ENCODE measurements around the gene STARD3. TPM values are rescaled to one million over a fixed set of nuclear protein-coding genes. Genes with fewer than 3 reads are reported as not detected.

The STARD3 gene
- total RNA-seq, 2 experiments from 2014 or later = 70.0 to 72.8 TPM

DNA sequence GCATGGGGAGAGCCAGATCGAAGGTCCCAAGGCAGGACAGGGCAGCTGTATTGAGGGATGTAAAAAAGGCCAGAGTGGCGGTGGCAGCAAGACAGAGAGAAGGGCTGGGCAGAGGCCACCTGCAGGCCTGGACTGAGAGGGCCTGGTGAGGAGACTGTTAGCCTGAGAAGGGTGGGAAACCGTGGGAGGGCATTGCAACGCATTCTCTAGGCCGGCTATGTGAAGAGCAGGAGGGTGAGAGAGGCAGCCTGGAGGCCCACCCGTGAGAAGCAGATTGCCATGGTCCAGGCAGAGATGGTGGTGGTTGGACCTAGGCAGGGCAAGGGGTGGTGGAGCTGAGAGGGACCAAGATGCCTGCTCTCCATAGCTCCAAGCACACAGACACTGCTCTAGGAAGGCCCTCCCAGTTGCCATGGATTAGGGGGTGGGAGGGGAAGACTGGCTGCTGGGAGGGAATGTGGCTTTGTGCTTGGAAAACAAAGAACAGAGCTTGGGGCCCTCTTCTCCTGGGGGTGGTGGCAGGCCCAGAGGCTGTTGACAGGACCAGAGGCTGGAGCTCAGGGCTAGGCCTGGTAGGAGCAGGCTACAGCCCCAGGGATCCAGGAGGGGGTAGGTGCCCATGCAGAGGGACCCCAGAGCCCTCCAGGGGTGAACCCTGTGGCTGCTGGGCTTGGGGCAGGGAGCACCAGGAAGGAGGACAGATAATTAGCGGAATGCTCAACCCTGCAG is 15.8 kb downstream of the STARD3 start:
- no peaks in the 10 kb centered on the region for H3K9me3 Mint-ChIP-seq
- H3K27ac Mint-ChIP-seq = peak overlapping the region; percentile 37
- no peaks in the 10 kb centered on the region for H3K27me3 Mint-ChIP-seq
- peaks cover 6% of the 10 kb centered on the region for H3K36me3 Mint-ChIP-seq (ENCODE audit: low read depth)
- H3K4me3 Mint-ChIP-seq = no peak overlapping the region
- ChIA-PET CTCF (interaction anchor here (1.0 to 6.2 kb wide), 9 partner anchors 11 to 98 kb away, joined by 3 to 61 read pairs (median 5); partner anchors contain the start of genes MIEN1 and PGAP3), POLR2A (interaction anchor here (0.6 kb wide), 1 partner anchor 16 kb away, joined by 3 read pairs; no protein-coding TSS in a partner anchor)
- H3K4me1 Mint-ChIP-seq = peaks cover 31% of the 10 kb centered on the region
- DNase-seq = no peak

DNA sequence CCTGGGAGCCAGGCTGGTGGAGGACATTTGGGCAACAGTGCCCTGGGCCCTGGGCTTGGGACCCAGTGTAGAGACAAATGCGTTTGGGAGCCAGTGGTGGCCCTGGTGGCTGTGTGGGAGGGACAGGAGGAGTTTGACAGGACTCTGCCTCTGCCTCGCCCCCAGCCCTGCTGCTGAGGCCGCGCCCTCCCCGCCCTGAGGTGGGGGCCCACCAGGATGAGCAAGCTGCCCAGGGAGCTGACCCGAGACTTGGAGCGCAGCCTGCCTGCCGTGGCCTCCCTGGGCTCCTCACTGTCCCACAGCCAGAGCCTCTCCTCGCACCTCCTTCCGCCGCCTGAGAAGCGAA is 16.3 kb downstream of the STARD3 start:
- CTCF ChIA-PET = interaction anchor here (0.8 to 6.2 kb wide), 17 partner anchors 9 to 98 kb away, joined by 3 to 61 read pairs (median 5); partner anchors contain the start of genes MIEN1, PGAP3, STARD3 and TCAP
- POLR2A ChIA-PET = no interaction called here
- no peak overlapping the region for H3K27ac Mint-ChIP-seq
- H3K36me3 Mint-ChIP-seq (ENCODE audit: low read depth) = peaks cover 8% of the 10 kb centered on the region
- peaks cover 31% of the 10 kb centered on the region for H3K4me1 Mint-ChIP-seq
- no peaks in the 10 kb centered on the region for H3K9me3 Mint-ChIP-seq
- no peak overlapping the region for H3K4me3 Mint-ChIP-seq
- DNase-seq = no peak
- H3K27me3 Mint-ChIP-seq = no peaks in the 10 kb centered on the region

DNA sequence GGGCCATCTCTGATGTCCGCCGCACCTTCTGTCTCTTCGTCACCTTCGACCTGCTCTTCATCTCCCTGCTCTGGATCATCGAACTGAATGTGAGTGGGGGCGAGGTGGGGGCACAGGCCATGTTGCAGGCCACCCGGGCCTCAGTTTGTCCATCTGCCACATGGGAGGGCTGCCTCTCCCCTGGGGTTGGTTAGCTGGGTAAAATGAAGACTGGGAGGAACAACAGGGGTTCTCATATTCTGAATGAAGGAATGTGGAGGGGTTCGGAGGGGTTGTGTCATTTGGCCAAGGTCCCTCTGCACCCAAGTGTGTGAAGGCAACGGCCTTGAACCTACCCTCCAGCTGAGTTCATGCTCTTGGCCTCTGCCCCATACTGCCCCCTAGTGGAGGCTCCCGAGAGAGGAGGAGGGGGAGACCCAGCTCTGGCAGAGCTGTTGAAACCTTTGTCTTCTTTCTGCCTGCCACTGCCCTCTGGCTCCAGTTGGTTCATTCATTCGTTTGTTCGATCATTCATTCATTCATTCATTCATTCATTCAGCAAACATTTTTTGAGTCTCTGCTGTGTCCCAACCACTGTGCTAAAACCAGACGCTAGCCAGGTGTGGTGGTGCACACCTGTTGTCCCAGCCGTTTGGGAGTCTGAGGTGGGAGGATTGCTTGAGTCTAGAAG is 16.9 kb downstream of the STARD3 start:
- ChIA-PET POLR2A (interaction anchor here (0.6 kb wide), 1 partner anchor 10 kb away, joined by 3 read pairs; no protein-coding TSS in a partner anchor), CTCF (interaction anchor here (0.8 to 6.2 kb wide), 19 partner anchors 10 to 422 kb away, joined by 3 to 61 read pairs (median 5); partner anchors contain the start of genes MIEN1, PGAP3, STARD3 and TCAP)
- Mint-ChIP-seq H3K4me3 (no peak overlapping the region), H3K27me3 (no peaks in the 10 kb centered on the region), H3K4me1 (peaks cover 30% of the 10 kb centered on the region), H3K9me3 (no peaks in the 10 kb centered on the region), H3K27ac (peak overlapping the region; percentile 46), H3K36me3 (ENCODE audit: low read depth) (peaks cover 8% of the 10 kb centered on the region)
- peak; percentile 86 for DNase-seq

DNA sequence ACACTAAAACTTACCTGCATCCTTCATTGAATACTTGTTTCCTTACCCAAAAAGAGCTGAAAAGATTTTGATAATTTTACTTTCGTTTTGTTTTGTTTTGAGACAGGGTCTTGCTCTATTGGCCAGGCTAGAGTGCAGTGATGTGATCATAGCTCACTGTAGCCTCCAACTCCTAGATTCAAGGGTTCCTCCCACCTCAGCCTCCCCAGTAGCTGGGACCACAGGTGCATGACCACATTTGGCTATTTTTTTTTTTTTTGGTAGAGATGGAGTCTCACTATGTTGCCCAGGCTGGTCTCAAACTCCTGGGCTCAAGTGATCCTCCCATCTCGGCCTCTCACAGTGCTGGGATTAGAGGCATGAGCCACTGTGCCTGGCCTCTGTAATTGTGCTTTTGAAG is 18.2 kb downstream of the STARD3 start:
- H3K27me3 Mint-ChIP-seq = no peaks in the 10 kb centered on the region
- H3K36me3 Mint-ChIP-seq (ENCODE audit: low read depth) = peaks cover 13% of the 10 kb centered on the region
- no peak overlapping the region for H3K4me3 Mint-ChIP-seq
- POLR2A ChIA-PET = interaction anchor here (0.9 kb wide), 1 partner anchor 15 kb away, joined by 3 read pairs; no protein-coding TSS in a partner anchor
- peak overlapping the region; percentile 66 for H3K27ac Mint-ChIP-seq
- H3K4me1 Mint-ChIP-seq = peaks cover 38% of the 10 kb centered on the region
- H3K9me3 Mint-ChIP-seq = no peaks in the 10 kb centered on the region
- CTCF ChIA-PET = interaction anchor here (1.0 to 6.2 kb wide), 9 partner anchors 11 to 78 kb away, joined by 3 to 61 read pairs (median 11); partner anchors contain the start of genes MIEN1, STARD3 and TCAP
- no peak for DNase-seq

DNA sequence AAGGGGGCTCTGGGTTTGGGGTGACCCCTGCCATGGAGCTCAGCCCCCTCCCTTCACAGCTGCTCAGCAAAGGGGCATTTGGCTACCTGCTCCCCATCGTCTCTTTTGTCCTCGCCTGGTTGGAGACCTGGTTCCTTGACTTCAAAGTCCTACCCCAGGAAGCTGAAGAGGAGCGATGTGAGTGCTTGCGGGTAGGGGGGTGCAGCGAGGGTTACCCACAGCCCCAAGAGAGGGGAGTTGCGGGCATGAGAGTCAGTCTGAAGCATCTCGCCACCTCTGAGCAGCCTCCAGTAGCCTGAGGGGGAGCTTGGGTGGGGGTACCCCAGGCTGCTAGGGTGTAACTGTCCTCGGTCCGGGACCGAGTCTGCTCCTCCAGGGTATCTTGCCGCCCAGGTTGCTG is 21.4 kb downstream of the STARD3 start:
- peaks cover 20% of the 10 kb centered on the region for H3K36me3 Mint-ChIP-seq (ENCODE audit: low read depth)
- POLR2A ChIA-PET = no interaction called here
- no peaks in the 10 kb centered on the region for H3K27me3 Mint-ChIP-seq
- CTCF ChIA-PET = interaction anchor here (0.9 to 2.1 kb wide), 5 partner anchors 10 to 37 kb away, joined by 3 to 6 read pairs (median 5); partner anchors contain the start of gene PNMT
- no peak overlapping the region for H3K27ac Mint-ChIP-seq
- DNase-seq = no peak
- no peaks in the 10 kb centered on the region for H3K9me3 Mint-ChIP-seq
- H3K4me3 Mint-ChIP-seq = no peak overlapping the region
- H3K4me1 Mint-ChIP-seq = peaks cover 32% of the 10 kb centered on the region

DNA sequence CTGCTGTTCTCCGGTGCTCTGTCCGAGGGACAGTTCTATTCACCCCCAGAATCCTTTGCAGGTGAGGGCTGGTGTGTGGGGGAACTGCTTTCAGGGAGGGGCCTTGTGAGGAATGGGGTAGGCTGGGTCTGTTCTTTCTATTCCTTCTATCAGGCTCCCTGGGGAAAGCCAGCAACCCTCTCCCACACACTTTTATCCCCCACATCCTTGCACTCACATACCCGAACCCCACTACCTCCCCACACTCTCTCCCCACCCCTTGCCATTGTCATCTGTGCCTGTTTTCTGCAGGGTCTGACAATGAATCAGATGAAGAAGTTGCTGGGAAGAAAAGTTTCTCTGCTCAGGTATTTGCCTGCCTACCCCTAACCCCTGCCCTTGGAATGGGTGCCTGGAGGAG is 21.8 kb downstream of the STARD3 start:
- CTCF ChIA-PET = interaction anchor here (0.9 to 2.1 kb wide), 5 partner anchors 10 to 37 kb away, joined by 3 to 6 read pairs (median 5); partner anchors contain the start of gene PNMT

DNA sequence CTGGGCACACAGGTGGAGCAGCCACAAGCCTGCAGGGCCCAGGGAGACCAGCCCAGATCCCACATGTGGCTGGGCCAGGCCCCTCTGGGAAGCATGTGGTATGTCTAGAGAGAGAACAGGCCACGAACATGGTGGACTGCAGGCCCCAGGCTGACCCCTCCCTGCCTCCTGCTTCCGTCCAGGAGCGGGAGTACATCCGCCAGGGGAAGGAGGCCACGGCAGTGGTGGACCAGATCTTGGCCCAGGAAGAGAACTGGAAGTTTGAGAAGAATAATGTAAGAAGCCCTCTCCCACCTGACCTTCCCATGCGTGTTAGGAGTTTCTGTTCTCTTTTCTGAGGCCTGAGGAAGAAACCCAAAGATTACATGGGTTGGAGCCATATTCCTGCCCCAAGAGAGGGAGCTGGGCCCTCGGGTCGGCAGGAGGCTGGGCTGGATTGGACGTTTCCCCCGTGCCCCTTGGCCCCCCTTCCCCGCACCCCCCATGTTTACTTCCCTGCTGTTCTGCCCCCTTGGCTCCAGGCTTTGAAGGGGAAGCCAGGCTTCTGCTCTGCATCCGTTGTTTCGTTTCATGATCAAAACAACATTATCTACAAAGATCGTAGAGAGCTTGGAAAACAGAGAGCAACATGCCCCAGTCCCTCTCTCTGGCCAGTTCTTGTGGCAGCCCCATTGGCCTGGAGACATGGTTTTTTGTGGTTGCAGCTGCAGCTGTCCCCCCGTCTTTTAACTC is 22.5 kb downstream of the STARD3 start:
- POLR2A ChIA-PET = no interaction called here
- Mint-ChIP-seq H3K27me3 (no peaks in the 10 kb centered on the region), H3K9me3 (no peaks in the 10 kb centered on the region), H3K4me3 (no peak overlapping the region), H3K36me3 (ENCODE audit: low read depth) (peaks cover 20% of the 10 kb centered on the region), H3K4me1 (peaks cover 25% of the 10 kb centered on the region), H3K27ac (peak overlapping the region; percentile 87)
- no peak for DNase-seq
- CTCF ChIA-PET = interaction anchor here (0.6 to 1.1 kb wide), 3 partner anchors 25 to 272 kb away, joined by 3 to 5 read pairs (median 3); no protein-coding TSS in a partner anchor

More for the DNA sequence above, 21.8 kb downstream of the STARD3 start:
- H3K9me3 Mint-ChIP-seq = no peaks in the 10 kb centered on the region
- no peak for DNase-seq
- no peaks in the 10 kb centered on the region for H3K27me3 Mint-ChIP-seq
- no peak overlapping the region for H3K4me3 Mint-ChIP-seq
- peak overlapping the region; percentile 19 for H3K27ac Mint-ChIP-seq
- peaks cover 29% of the 10 kb centered on the region for H3K4me1 Mint-ChIP-seq
- H3K36me3 Mint-ChIP-seq (ENCODE audit: low read depth) = peaks cover 20% of the 10 kb centered on the region
- POLR2A ChIA-PET = no interaction called here

DNA sequence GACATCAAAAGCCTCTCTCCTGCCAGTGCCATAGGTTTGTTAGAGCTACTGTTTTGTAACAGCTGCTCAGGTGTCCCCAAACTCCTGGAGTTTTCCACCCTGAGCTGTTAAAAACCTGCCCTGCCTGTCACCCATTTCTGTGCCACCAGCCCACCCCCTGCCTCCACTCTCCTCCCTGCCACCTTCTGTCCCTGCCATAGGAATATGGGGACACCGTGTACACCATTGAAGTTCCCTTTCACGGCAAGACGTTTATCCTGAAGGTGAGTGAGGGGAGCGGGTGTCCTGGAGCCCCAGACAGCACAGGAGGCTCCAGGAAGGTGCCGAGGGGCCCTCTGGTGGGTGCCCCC is 23.0 kb downstream of the STARD3 start:
- Mint-ChIP-seq H3K27ac (peak overlapping the region; percentile 87), H3K4me1 (peaks cover 20% of the 10 kb centered on the region), H3K4me3 (no peak overlapping the region), H3K36me3 (ENCODE audit: low read depth) (peaks cover 20% of the 10 kb centered on the region), H3K9me3 (no peaks in the 10 kb centered on the region), H3K27me3 (no peaks in the 10 kb centered on the region)
- ChIA-PET POLR2A (no interaction called here), CTCF (interaction anchor here (0.6 to 1.1 kb wide), 3 partner anchors 25 to 271 kb away, joined by 3 to 5 read pairs (median 3); no protein-coding TSS in a partner anchor)
- no peak for DNase-seq

DNA sequence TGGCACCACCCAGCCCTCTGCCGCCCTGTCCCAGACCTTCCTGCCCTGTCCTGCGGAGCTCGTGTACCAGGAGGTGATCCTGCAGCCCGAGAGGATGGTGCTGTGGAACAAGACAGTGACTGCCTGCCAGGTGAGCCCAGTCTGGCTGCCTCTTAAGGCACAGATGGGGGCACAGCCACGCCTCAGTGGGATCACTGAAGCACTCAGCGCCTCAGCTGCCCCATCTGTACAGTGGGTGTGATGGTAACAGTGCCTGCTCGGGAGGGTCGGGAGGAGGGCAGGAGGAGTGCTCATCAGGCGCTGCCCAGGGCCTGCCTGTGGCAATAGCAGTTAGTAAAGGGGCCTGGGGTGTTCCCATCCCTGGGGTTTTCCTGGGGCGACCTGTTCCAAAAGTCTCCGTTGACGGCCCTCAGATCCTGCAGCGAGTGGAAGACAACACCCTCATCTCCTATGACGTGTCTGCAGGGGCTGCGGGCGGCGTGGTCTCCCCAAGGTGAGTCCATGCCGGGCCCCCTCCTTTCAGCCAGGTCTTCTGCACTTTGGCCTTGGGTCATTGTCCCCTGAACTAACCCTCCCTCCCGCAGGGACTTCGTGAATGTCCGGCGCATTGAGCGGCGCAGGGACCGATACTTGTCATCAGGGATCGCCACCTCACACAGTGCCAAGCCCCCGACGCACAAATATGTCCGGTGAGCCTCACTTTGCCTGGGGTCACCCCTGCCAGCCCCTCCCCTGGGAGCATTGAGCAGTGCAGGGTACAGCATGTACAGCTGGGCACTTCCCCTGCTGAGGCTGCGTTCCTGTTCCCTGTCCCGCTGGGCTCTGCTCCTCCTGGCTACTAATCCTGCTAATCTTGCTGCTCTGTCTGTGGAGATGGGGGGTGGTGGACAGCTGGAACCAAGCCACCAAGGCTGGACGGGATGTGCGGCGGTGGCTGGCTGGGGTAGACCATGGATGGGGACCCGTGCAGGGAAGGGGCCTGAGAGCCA is 23.7 kb downstream of the STARD3 start:
- Mint-ChIP-seq H3K4me3 (no peak overlapping the region), H3K27me3 (peaks cover 1% of the 10 kb centered on the region), H3K4me1 (peaks cover 13% of the 10 kb centered on the region), H3K27ac (no peak overlapping the region), H3K9me3 (no peaks in the 10 kb centered on the region), H3K36me3 (ENCODE audit: low read depth) (peaks cover 18% of the 10 kb centered on the region)
- DNase-seq = no peak
- ChIA-PET POLR2A (no interaction called here), CTCF (interaction anchor here (0.6 to 1.1 kb wide), 4 partner anchors 10 to 271 kb away, joined by 3 read pairs; no protein-coding TSS in a partner anchor)

DNA sequence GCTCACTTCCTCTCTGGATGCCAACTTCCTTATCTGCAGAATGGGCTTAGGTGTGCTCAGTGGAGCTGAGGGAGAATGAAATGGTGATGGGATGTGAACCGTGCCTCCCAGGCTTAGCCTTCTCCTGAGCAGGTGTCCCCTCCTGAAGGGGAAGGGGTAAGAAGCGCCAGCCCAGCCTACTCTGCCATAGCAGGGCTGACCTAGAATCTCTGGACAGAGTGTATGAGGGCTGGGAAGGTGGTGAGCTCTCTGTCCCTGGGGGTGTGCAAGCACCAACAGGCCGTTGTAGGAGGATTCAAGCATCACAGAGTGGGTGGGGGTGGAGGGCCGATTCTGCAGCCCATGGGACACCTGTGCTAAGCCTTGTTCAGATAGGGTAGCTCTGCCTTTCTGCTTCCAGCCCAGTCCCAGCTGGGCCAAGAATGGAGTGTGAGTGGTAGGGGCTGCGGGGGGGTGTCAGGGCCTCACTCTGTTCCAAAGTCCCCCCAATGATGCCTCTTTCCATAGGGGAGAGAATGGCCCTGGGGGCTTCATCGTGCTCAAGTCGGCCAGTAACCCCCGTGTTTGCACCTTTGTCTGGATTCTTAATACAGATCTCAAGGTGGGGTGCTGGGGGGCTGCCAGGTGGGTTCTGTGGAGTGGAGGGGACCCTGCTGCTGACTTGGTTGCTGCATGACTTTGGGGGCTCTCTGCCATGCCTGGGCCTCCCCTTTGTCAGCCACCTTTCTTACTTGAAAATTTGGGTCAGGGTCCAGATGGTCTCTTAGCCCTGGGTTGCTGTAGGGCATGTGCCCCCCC is 25.0 kb downstream of the STARD3 start:
- ChIA-PET POLR2A (no interaction called here), CTCF (interaction anchor here (1.1 kb wide), 1 partner anchor 11 kb away, joined by 3 read pairs; no protein-coding TSS in a partner anchor)
- Mint-ChIP-seq H3K27ac (peak overlapping the region; percentile 54), H3K4me3 (no peak overlapping the region), H3K27me3 (peaks cover 10% of the 10 kb centered on the region), H3K36me3 (ENCODE audit: low read depth) (peaks cover 17% of the 10 kb centered on the region), H3K9me3 (no peaks in the 10 kb centered on the region), H3K4me1 (peaks cover 13% of the 10 kb centered on the region)
- no peak for DNase-seq

Data from activated CD4-positive, alpha-beta T cell treated with anti-CD3 and anti-CD28 coated beads, Interleukin-2, amount 10 ng/mL, durations not matched to agents 7 days and 5 days (primary cell).